ENCODE data around the gene ARMH3.
"Not testable (repeated sequence)": the region's sequence is repeated elsewhere in the genome, so short reads cannot be mapped to it uniquely, and the experiment has no call there.

ARMH3 gene

GRCh38 chr10:101993651-101994200, 62.2 kb downstream of the ARMH3 start:
- DNase-seq, result peak in 1 of 56 donors; percentile 14

- DNase-seq, result no peak
These were observed 62.8 kb downstream of the ARMH3 start for GRCh38 chr10:101993221-101993620.

- no peak for DNase-seq
These were observed 68.8 kb downstream of the ARMH3 start for GRCh38 chr10:101987136-101987535.

- no peak for DNase-seq
These were observed 69.4 kb downstream of the ARMH3 start for GRCh38 chr10:101986624-101986971.

- DNase-seq, result not testable (repeated sequence)
These were observed 75.3 kb downstream of the ARMH3 start for GRCh38 chr10:101980677-101981076.

- DNase-seq, result no peak
These were observed 81.6 kb downstream of the ARMH3 start for GRCh38 chr10:101974091-101974971.

- no peak for DNase-seq
These were observed 83.2 kb downstream of the ARMH3 start for GRCh38 chr10:101972761-101973160.

- DNase-seq, result no peak
These were observed 86.5 kb downstream of the ARMH3 start for GRCh38 chr10:101969412-101969922.

- DNase-seq, result no peak
These were observed 87.0 kb downstream of the ARMH3 start for GRCh38 chr10:101968940-101969321.

- no peak for DNase-seq
These were observed 87.6 kb downstream of the ARMH3 start for GRCh38 chr10:101968286-101968939.

- no peak for DNase-seq
These were observed 88.3 kb downstream of the ARMH3 start for GRCh38 chr10:101967713-101968112.

GRCh38 chr10:101967119-101967518, 88.9 kb downstream of the ARMH3 start:
- no peak for DNase-seq

GRCh38 chr10:101965075-101965765, 90.8 kb downstream of the ARMH3 start:
- no peak for DNase-seq

- peak in 1 of 56 donors; percentile 14 for DNase-seq
These were observed 94.1 kb downstream of the ARMH3 start for GRCh38 chr10:101961591-101962498.

- DNase-seq, result no peak
These were observed 95.0 kb downstream of the ARMH3 start for GRCh38 chr10:101960879-101961395.

GRCh38 chr10:101959346-101959916, 96.5 kb downstream of the ARMH3 start:
- peak in 4 of 56 donors; percentile 1 to 4 (median 2) for DNase-seq

GRCh38 chr10:101958691-101959090, 97.3 kb downstream of the ARMH3 start:
- peak in 2 of 56 donors; percentile 8 to 11 for DNase-seq

- DNase-seq, result peak in 2 of 56 donors; percentile 8 to 19
These were observed 99.1 kb downstream of the ARMH3 start for GRCh38 chr10:101956898-101957297.

GRCh38 chr10:101956117-101956516, 99.9 kb downstream of the ARMH3 start:
- no peak for DNase-seq

- DNase-seq, result no peak
These were observed 103.8 kb downstream of the ARMH3 start for GRCh38 chr10:101952191-101952590.
